Left ventricle myocardium superior (tissue), 1 donor: ENCODE data around the gene MANSC4. TPM values are rescaled to one million over a fixed set of nuclear protein-coding genes. Genes with fewer than 3 reads are reported as not detected.

ENCODE experiments used
- ATAC-seq: fragments of 200-7000 bp; cut with Tn5 transposase; one replicate; pipeline ENCODE4 v1.9.1; 2020; ENCODE audit warnings: mild to moderate bottlenecking, moderate library complexity
- DNase-seq: peaks from one replicate; pipeline ENCODE4 v3.0.0-alpha.2; 2020
- intact Hi-C: fragments of 100-400 bp; cut with micrococcal nuclease; formaldehyde crosslinking; loops from one replicate; pipeline ENCODE4 v1.11.0; 2022
- long read RNA-seq: library from polyadenylated mRNA; unstranded; transcript quantifications from one replicate; pipeline ENCODE4 v2.0.0, GENCODE V29; 2021
- total RNA-seq: library from RNA; stranded (reverse); fragmentation: NEBNext Ultra II Directional; extraction: Animal tissue kit (Norgen Biotek cat#: 25700); gene quantifications from one replicate; pipeline ENCODE4 v1.2.1, GENCODE V29; 2021
- donor health status: DM: no; HTN: yes; CAD: no; lungs with severe emphysema.

Gene MANSC4
- total RNA-seq, result not detected
- long read RNA-seq, result 0 reads

- peak; percentile 97 for ATAC-seq
- intact Hi-C loops, result no loop called here
- peak; percentile 86 for DNase-seq
These were observed at the start of gene MANSC4, which contains the start of gene KLHL42 for GRCh38 chr12:27779920-27780611. TSS of gene MANSC4 (minus strand) at chr12:27780236. CDS start at chr12:27771276, 8,960 bp downstream. TSS of gene KLHL42 (plus strand) at chr12:27780233. CDS start at chr12:27780331, 98 bp downstream.

GRCh38 chr12:27828196-27828595 lies 48.2 kb upstream of the MANSC4 start:
- intact Hi-C loops, result no loop called here
- no peak for DNase-seq
- no peak for ATAC-seq

GRCh38 chr12:27826076-27826475 lies 46.0 kb upstream of the MANSC4 start:
- ATAC-seq (no peak), DNase-seq (no peak)
- intact Hi-C loops, result no loop called here

- no peak for DNase-seq
- intact Hi-C loops, result loop anchor here (5.0 kb wide), 1 partner anchor 92 kb away; no protein-coding TSS in a partner anchor
- ATAC-seq, result no peak
These were observed 44.2 kb upstream of the MANSC4 start for GRCh38 chr12:27824126-27824842.

GRCh38 chr12:27823038-27823437 lies 43.0 kb upstream of the MANSC4 start:
- no peak for DNase-seq
- intact Hi-C loops, result loop anchor here (5.0 kb wide), 1 partner anchor 91 kb away; no protein-coding TSS in a partner anchor
- no peak for ATAC-seq

- no peak for ATAC-seq
- no peak for DNase-seq
- intact Hi-C loops, result loop anchor here (5.0 kb wide), 1 partner anchor 90 kb away; no protein-coding TSS in a partner anchor
These were observed 42.2 kb upstream of the MANSC4 start for GRCh38 chr12:27822076-27822712.

GRCh38 chr12:27821259-27821973 lies 41.4 kb upstream of the MANSC4 start:
- peak; percentile 67 for ATAC-seq
- no peak for DNase-seq
- intact Hi-C loops, result loop anchor here (5.0 kb wide), 1 partner anchor 89 kb away; no protein-coding TSS in a partner anchor

GRCh38 chr12:27820564-27820963 lies 40.5 kb upstream of the MANSC4 start:
- ATAC-seq (no peak), DNase-seq (no peak)
- intact Hi-C loops, result loop anchor here (5.0 kb wide), 1 partner anchor 88 kb away; no protein-coding TSS in a partner anchor

- DNase-seq (no peak), ATAC-seq (peak; percentile 80)
- intact Hi-C loops, result no loop called here
These were observed 38.4 kb upstream of the MANSC4 start for GRCh38 chr12:27818401-27818918.

- DNase-seq (no peak), ATAC-seq (no peak)
- intact Hi-C loops, result no loop called here
These were observed 37.7 kb upstream of the MANSC4 start for GRCh38 chr12:27817766-27818165.

- DNase-seq (no peak), ATAC-seq (no peak)
- intact Hi-C loops, result no loop called here
These were observed 35.0 kb upstream of the MANSC4 start for GRCh38 chr12:27814851-27815591.

- ATAC-seq (no peak), DNase-seq (no peak)
- intact Hi-C loops, result no loop called here
These were observed 34.4 kb upstream of the MANSC4 start for GRCh38 chr12:27814411-27814810.

GRCh38 chr12:27812502-27812901 lies 32.5 kb upstream of the MANSC4 start:
- DNase-seq (no peak), ATAC-seq (no peak)
- intact Hi-C loops, result no loop called here

GRCh38 chr12:27810756-27811155 lies 30.7 kb upstream of the MANSC4 start:
- ATAC-seq (no peak), DNase-seq (no peak)
- intact Hi-C loops, result no loop called here

- intact Hi-C loops, result no loop called here
- ATAC-seq, result no peak
- no peak for DNase-seq
These were observed 28.8 kb upstream of the MANSC4 start for GRCh38 chr12:27808841-27809240.

GRCh38 chr12:27807063-27807703 lies 27.1 kb upstream of the MANSC4 start:
- ATAC-seq (no peak), DNase-seq (no peak)
- intact Hi-C loops, result no loop called here

- intact Hi-C loops, result no loop called here
- no peak for ATAC-seq
- DNase-seq, result no peak
These were observed 26.2 kb upstream of the MANSC4 start for GRCh38 chr12:27806259-27806658.

GRCh38 chr12:27805238-27805637 lies 25.2 kb upstream of the MANSC4 start:
- intact Hi-C loops, result no loop called here
- ATAC-seq, result no peak
- DNase-seq, result no peak
